Skin epidermis (tissue), 12 donors: ENCODE data around the gene COQ10A.

ENCODE experiments used
- H3K27ac ChIP-seq, 21 experiments: fragments of 200-600 bp; sonication (generic) in 11 of 21; one replicate each; pipeline ENCODE4 v1.5.0; 2020; ENCODE audit warnings: mild to moderate bottlenecking in 3 of 21, inconsistent platforms in 2 of 21, moderate library complexity in 2 of 21
- H3K4me3 ChIP-seq, 7 experiments: fragments of 200-600 bp; sonication (generic) in 2 of 7; one replicate each; pipeline ENCODE4 v1.5.0; 2020; ENCODE audit warnings: inconsistent platforms in 2 of 7, mild to moderate bottlenecking in 2 of 7, moderate library complexity in 1 of 7

Gene COQ10A

GRCh38 chr12:56266693-56267442, at the start of gene COQ10A:
COQ10A (plus strand) TSS chr12:56266942; CDS start chr12:56267119, 177 bp downstream.
- Histone ChIP-seq H3K27ac (peak within 1 kb of the TSS; percentile 39 to 95 (median 89)), H3K4me3 (peak within 1 kb of the TSS; percentile 54 to 73 (median 68))

DNA sequence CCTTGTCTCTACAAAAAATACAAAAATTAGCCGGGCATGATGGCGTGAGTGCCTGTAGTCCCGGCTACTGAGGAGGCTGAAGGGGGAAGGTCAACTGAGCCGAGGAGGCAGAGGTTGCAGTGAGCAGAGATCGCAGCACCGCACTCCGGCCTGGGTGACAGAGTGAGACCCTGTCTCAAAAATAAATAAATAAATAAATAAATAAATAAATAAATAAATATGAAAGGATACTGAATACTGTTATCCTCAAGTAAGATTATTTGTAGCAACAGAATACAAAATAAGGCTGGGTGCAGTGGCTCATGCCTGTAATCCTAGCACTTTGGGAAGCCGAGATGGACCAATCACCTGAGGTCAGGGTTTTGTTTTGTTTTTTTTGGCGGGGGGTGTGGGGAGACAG, 46.9 kb upstream of the COQ10A start:
- peak overlapping the region in 4 of 21 experiments; percentile 10 to 94 (median 92) for H3K27ac ChIP-seq

GRCh38 chr12:56220611-56221231, 46.0 kb upstream of the COQ10A start:
- H3K4me3 ChIP-seq: peak overlapping the region; percentile 61 to 91 (median 78)
- H3K27ac ChIP-seq: peak overlapping the region; percentile 37 to 98 (median 94)

More for the DNA sequence above, 46.9 kb upstream of the COQ10A start:
- H3K4me3 ChIP-seq: no peak overlapping the region

DNA sequence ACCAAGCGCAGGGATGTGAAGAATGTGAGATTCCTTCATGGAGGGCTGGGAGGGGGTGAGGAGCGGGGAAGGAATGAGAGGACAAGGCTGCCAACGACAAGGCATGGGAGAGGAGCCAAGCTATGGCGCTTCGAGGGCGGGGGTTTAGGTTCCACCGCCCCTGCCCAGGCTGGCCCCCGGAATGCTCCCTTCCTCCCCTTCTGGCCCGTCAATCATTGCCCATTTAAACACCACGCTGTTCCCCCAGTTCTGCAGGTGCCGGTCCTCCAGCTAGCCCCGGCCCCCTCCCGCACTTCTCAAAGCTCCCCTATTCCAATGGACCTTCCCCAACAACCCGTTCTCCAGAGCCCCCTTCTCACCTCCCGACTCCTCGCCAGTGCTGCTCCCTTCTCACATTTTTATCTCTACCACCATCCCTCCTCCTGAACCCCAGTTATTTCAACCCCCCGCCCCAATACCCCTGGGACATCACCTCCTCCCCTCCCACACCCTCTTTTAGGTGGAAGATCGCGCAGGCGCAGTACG, 45.4 kb upstream of the COQ10A start:
- H3K27ac ChIP-seq: peak overlapping the region; percentile 37 to 98 (median 94)

GRCh38 chr12:56221757-56222530, 44.8 kb upstream of the COQ10A start, which contains the start of gene RNF41:
RNF41 (minus strand) TSS chr12:56221922; CDS start chr12:56214047, 7,875 bp downstream.
- peak within 1 kb of the TSS; percentile 80 to 98 (median 94) for H3K27ac ChIP-seq
- H3K4me3 ChIP-seq: peak within 1 kb of the TSS; percentile 61 to 91 (median 78)

More for the DNA sequence above, 45.4 kb upstream of the COQ10A start:
- H3K4me3 ChIP-seq: peak overlapping the region; percentile 61 to 91 (median 78)

DNA sequence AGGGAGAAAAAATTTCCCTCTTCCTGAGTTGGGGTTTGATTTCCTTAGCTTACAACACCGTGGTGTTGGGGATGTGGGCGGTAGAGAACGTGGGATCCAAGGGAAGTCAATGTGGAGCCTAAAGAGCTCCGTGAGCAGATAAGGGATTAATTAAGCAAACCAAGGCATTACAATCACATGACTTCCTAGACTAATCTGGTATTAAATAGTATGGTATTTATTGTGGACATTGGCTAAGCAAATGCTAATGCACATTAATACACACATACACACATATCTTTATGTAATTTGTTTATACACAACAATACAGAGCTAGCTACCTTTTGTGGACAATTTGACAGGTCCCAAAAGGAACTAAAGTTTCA, 44.2 kb upstream of the COQ10A start:
- H3K4me3 ChIP-seq: peak overlapping the region; percentile 61 to 91 (median 78)

GRCh38 chr12:56223571-56224101, 43.1 kb upstream of the COQ10A start:
- H3K4me3 ChIP-seq: peak overlapping the region; percentile 43 to 64 (median 55)
- H3K27ac ChIP-seq: peak overlapping the region in 19 of 21 experiments; percentile 6 to 98 (median 82)

More for the DNA sequence above, 44.2 kb upstream of the COQ10A start:
- H3K27ac ChIP-seq: peak overlapping the region; percentile 80 to 98 (median 94)

GRCh38 chr12:56224102-56224701, 42.5 kb upstream of the COQ10A start, which contains the start of gene NABP2:
NABP2 (plus strand) TSS chr12:56224342; CDS start chr12:56224857, 515 bp downstream.
- H3K4me3 ChIP-seq: peak within 1 kb of the TSS; percentile 43 to 64 (median 55)
- H3K27ac ChIP-seq: peak within 1 kb of the TSS in 19 of 21 experiments; percentile 6 to 98 (median 90)

- Histone ChIP-seq H3K27ac (peak overlapping the region in 19 of 21 experiments; percentile 6 to 98 (median 84)), H3K4me3 (peak overlapping the region; percentile 43 to 64 (median 55))
Measured at GRCh38 chr12:56224954-56225353, 41.8 kb upstream of the COQ10A start.

DNA sequence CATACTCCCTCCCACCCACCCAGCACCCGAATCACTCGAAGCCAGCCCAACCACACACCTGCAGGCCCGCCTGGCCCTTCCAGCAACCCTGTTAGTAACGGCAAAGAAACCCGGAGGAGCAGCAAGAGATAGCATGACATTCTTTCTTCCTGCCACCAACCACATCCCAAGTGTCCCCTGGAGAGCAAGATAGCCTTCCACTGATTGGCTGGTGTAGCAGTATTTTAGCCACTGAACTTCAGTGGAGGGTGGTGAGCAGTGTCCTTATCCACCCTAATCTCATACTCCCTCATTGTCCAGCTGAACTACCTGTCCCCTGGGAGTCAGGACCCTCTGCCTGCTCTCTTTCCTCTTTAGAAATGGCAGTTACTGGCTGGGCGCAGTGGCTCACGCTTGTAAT, 37.7 kb upstream of the COQ10A start:
- no peak overlapping the region for H3K4me3 ChIP-seq
- H3K27ac ChIP-seq: no peak overlapping the region

DNA sequence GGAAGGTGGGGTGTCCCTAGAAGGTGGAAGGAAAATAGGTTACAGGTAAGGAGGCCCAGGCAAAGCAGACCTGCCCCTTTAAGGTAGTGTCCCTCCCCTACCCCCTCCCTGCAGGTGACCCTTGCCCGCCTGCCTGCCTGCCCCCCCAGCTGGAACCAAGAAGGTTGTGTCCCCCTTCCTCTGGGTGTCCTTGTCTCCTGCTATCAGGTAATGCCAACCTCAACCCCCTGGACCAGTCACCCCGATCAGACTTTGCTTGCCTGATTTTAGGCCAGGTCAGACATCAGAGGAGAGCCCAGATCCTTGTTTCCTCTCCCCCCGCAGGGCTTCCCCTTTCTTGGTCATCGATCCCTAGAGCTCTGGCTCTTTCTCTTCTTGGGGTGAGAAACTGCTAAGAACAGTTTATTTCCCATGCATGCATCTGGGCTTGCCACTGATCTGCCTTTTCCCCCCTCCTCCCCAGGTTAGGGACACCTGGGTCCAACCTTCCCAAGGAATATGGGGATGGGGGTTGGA, 36.8 kb upstream of the COQ10A start, which contains the start of gene SLC39A5:
Gene SLC39A5 (plus strand): TSS at position 136 of the 516 bp plus-strand sequence. CDS start 1,224 bp downstream, outside the sequence.
- Histone ChIP-seq H3K4me3 (no peak within 1 kb of the TSS), H3K27ac (no peak within 1 kb of the TSS)

DNA sequence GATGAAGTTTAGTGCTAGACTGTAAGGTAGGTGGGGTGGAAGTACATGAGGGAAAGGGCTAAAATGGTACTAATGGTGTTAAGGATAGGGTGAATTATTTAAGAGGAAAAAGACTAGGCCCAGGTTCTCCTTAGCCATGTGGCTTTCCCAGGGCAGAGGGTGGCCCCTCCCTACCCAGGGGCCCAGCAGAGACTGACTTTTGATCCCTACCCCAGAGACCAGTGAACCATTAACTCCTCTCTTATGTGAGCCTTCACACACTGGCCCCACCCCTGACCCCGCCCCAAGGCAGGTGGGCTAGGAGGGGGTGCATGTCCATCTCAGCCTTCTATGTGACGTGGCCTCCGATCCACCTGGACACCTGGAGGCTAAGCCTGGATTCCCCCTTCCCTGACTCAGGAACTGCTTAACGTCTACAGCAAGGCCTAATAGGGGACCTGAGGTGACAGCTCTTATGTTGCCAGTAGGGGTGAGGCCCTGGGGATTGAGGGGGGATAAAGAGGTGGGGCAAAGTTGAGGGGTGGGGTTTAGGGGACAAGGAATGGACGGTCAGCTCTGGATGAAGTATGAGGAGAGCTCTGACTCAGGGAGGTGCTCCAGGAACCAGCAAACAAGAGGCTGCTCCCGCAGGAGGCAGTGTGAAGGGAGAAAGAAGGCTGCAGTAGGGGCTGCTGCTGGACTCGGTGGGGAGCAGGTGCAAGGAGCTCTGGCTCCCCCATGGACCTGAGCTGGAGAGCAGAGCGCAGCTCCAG, 36.1 kb upstream of the COQ10A start:
- no peak overlapping the region for H3K27ac ChIP-seq
- no peak overlapping the region for H3K4me3 ChIP-seq

- no peak overlapping the region for H3K27ac ChIP-seq
- no peak overlapping the region for H3K4me3 ChIP-seq
Measured at GRCh38 chr12:56231184-56231582, 35.6 kb upstream of the COQ10A start.

DNA sequence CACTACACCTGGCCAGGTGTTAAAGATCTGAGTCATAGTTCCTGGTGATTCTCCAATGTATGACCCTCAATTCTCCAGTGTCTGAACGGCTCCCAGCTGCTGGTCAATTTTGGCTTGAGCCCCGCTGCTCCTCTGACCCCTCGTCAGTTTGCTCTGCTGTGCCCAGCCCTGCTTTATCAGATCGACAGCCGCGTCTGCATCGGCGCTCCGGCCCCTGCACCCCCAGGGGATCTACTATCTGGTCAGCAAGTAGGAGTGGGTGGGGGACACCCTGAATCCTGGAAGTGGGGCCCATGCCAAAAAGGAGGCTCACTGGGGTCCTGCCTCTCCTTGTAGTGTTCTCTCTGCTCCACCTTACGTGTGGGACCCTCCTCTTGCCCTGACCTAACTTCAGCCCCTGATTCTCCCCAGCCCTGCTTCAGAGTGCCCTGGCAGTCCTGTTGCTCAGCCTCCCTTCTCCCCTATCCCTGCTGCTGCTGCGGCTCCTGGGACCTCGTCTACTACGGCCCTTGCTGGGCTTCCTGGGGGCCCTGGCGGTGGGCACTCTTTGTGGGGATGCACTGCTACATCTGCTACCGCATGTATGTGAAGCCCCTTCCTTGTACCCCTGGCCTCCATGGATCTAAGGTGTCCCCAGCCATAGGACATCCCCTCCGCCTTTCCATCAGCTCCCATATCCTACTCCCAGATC, 31.9 kb upstream of the COQ10A start:
- no peak overlapping the region for H3K4me3 ChIP-seq
- H3K27ac ChIP-seq: no peak overlapping the region

- H3K27ac ChIP-seq: no peak overlapping the region
- H3K4me3 ChIP-seq: no peak overlapping the region
Measured at GRCh38 chr12:56236091-56236490, 30.7 kb upstream of the COQ10A start.

DNA sequence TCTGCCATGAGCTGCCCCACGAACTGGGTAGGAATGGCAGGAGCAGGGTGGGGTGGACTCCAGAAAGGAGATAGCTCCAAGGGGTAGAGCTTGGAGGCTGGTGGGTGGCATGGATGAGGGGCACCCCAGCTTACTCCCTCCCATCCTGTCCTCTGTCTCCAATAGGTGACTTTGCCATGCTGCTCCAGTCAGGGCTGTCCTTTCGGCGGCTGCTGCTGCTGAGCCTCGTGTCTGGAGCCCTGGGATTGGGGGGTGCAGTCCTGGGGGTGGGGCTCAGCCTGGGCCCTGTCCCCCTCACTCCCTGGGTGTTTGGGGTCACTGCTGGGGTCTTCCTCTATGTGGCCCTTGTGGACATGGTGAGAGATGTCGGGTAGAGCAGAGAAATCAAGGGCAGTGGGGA, 29.8 kb upstream of the COQ10A start:
- no peak overlapping the region for H3K4me3 ChIP-seq

GRCh38 chr12:56237552-56237951, 29.2 kb upstream of the COQ10A start:
- Histone ChIP-seq H3K27ac (no peak overlapping the region), H3K4me3 (no peak overlapping the region)

More for the DNA sequence above, 29.8 kb upstream of the COQ10A start:
- H3K27ac ChIP-seq: no peak overlapping the region
